Activated CD4-positive, alpha-beta memory T cell treated with anti-CD3 and anti-CD28 coated beads for 36 hours (primary cell): ENCODE measurements around the gene GHRHR. TPM values are rescaled to one million over a fixed set of nuclear protein-coding genes. Genes with fewer than 3 reads are reported as not detected.

Experiments used
- CTCF ChIA-PET: fragments of 350-600 bp; sonication (Branson Sonifier 250); formaldehyde crosslinking; loops from one replicate; lab custom pipeline; 2021; ENCODE audit warnings: antibody characterized with exemption, inconsistent platforms; lab: Charles Lee
- POLR2A ChIA-PET: fragments of 350-600 bp; sonication (Branson Sonifier 250); formaldehyde crosslinking; loops from one replicate; lab custom pipeline; 2021; ENCODE audit warnings: antibody characterized with exemption; lab: Charles Lee
- DNase-seq: peaks from one replicate; pipeline ENCODE4 v3.0.0-alpha.2; 2020
- H3K27ac Mint-ChIP-seq: one replicate; pipeline ENCODE4 v1.8.0; 2021; ENCODE audit warnings: mixed read lengths
- H3K27me3 Mint-ChIP-seq: one replicate; pipeline ENCODE4 v1.8.0; 2021; ENCODE audit warnings: mixed read lengths
- H3K36me3 Mint-ChIP-seq: one replicate; pipeline ENCODE4 v1.8.0; 2021; ENCODE audit warnings: mixed read lengths
- H3K4me1 Mint-ChIP-seq: one replicate; pipeline ENCODE4 v1.8.0; 2021; ENCODE audit warnings: low read depth, mixed read lengths
- H3K4me3 Mint-ChIP-seq: one replicate; pipeline ENCODE4 v1.8.0; 2021; ENCODE audit warnings: mild to moderate bottlenecking, mixed read lengths
- H3K9me3 Mint-ChIP-seq: one replicate; pipeline ENCODE4 v1.8.0; 2021; ENCODE audit warnings: mixed read lengths
- intact Hi-C: fragments of 100-400 bp; cut with micrococcal nuclease; formaldehyde crosslinking; loops from one replicate; pipeline ENCODE4 v1.15.1; 2023
- total RNA-seq, 2 experiments: library from RNA; stranded (reverse); gene quantifications; one replicate each; pipeline ENCODE4 v1.2.3, GENCODE V29; 2021

The GHRHR gene
- total RNA-seq, 2 experiments from 2014 or later, result not detected

GRCh38 chr7:30980751-30981150 lies 17.0 kb downstream of the GHRHR start:
- intact Hi-C loops, result no loop called here
- Mint-ChIP-seq H3K27me3 (peaks cover 11% of the 10 kb centered on the region), H3K9me3 (no peaks in the 10 kb centered on the region), H3K4me1 (peaks cover 8% of the 10 kb centered on the region), H3K27ac (no peak overlapping the region), H3K4me3 (no peak overlapping the region), H3K36me3 (no peaks in the 10 kb centered on the region)
- POLR2A ChIA-PET, result no interaction called here
- CTCF ChIA-PET, result interaction anchor here (1.0 to 7.7 kb wide), 3 partner anchors 50 to 156 kb away, joined by 3 to 297 read pairs (median 5); no protein-coding TSS in a partner anchor
- no peak for DNase-seq

GRCh38 chr7:30983042-30983913 lies 19.5 kb downstream of the GHRHR start:
- no peak overlapping the region for H3K4me3 Mint-ChIP-seq
- peaks cover 15% of the 10 kb centered on the region for H3K27me3 Mint-ChIP-seq
- DNase-seq, result peak; percentile 84
- H3K4me1 Mint-ChIP-seq, result peaks cover 12% of the 10 kb centered on the region
- intact Hi-C loops, result loop anchor here (1.0 kb wide), 1 partner anchor 139 kb away; no protein-coding TSS in a partner anchor
- no peak overlapping the region for H3K27ac Mint-ChIP-seq
- CTCF ChIA-PET, result interaction anchor here (0.6 to 7.7 kb wide), 42 partner anchors 10 to 1508 kb away, joined by 3 to 297 read pairs (median 3); partner anchors contain the start of gene PLEKHA8
- POLR2A ChIA-PET, result interaction anchor here (1.0 kb wide), 1 partner anchor 138 kb away, joined by 3 read pairs; no protein-coding TSS in a partner anchor
- no peaks in the 10 kb centered on the region for H3K9me3 Mint-ChIP-seq
- no peaks in the 10 kb centered on the region for H3K36me3 Mint-ChIP-seq

- Mint-ChIP-seq H3K4me1 (peaks cover 12% of the 10 kb centered on the region), H3K27me3 (peaks cover 15% of the 10 kb centered on the region), H3K36me3 (no peaks in the 10 kb centered on the region), H3K4me3 (no peak overlapping the region), H3K27ac (no peak overlapping the region), H3K9me3 (no peaks in the 10 kb centered on the region)
- CTCF ChIA-PET, result interaction anchor here (0.5 to 7.7 kb wide), 39 partner anchors 9 to 460 kb away, joined by 3 to 297 read pairs (median 3); no protein-coding TSS in a partner anchor
- no peak for DNase-seq
- intact Hi-C loops, result loop anchor here (1.0 kb wide), 1 partner anchor 138 kb away; no protein-coding TSS in a partner anchor
- POLR2A ChIA-PET, result interaction anchor here (1.0 kb wide), 1 partner anchor 137 kb away, joined by 3 read pairs; no protein-coding TSS in a partner anchor
Observed at GRCh38 chr7:30983914-30984247, 20.1 kb downstream of the GHRHR start.

- Mint-ChIP-seq H3K36me3 (no peaks in the 10 kb centered on the region), H3K27me3 (peaks cover 15% of the 10 kb centered on the region), H3K4me3 (no peak overlapping the region), H3K27ac (no peak overlapping the region), H3K4me1 (peaks cover 12% of the 10 kb centered on the region), H3K9me3 (no peaks in the 10 kb centered on the region)
- ChIA-PET CTCF (interaction anchor here (0.5 to 7.7 kb wide), 16 partner anchors 9 to 283 kb away, joined by 3 to 297 read pairs (median 8); no protein-coding TSS in a partner anchor), POLR2A (no interaction called here)
- DNase-seq, result no peak
- intact Hi-C loops, result no loop called here
Observed at GRCh38 chr7:30984359-30985107, 20.8 kb downstream of the GHRHR start.

DNA sequence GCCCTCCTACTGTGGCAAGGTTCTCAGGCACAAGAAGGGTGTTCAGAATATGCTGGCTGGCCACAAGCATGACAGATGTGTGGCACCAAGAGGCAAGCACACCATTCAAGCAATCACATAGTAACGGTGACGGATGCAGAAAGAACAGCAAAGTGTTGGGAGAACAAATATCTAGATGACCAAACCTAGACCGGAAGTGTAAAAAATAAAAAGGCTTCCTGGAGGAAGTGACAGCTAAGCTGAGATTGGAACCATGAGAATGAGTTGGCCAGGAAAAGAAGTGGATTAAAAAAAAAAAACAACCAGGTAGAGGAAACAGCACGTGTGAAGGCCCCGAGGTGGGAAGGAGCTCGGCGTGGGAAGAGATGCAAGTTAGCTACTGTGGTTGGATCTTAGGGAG lies 22.0 kb downstream of the GHRHR start:
- Mint-ChIP-seq H3K27ac (no peak overlapping the region), H3K4me3 (no peak overlapping the region), H3K4me1 (peaks cover 12% of the 10 kb centered on the region), H3K9me3 (no peaks in the 10 kb centered on the region), H3K36me3 (no peaks in the 10 kb centered on the region), H3K27me3 (peaks cover 13% of the 10 kb centered on the region)
- POLR2A ChIA-PET, result no interaction called here
- CTCF ChIA-PET, result interaction anchor here (1.6 to 7.7 kb wide), 2 partner anchors 47 to 135 kb away, joined by 10 to 297 read pairs; no protein-coding TSS in a partner anchor
- intact Hi-C loops, result no loop called here
- DNase-seq, result no peak

DNA sequence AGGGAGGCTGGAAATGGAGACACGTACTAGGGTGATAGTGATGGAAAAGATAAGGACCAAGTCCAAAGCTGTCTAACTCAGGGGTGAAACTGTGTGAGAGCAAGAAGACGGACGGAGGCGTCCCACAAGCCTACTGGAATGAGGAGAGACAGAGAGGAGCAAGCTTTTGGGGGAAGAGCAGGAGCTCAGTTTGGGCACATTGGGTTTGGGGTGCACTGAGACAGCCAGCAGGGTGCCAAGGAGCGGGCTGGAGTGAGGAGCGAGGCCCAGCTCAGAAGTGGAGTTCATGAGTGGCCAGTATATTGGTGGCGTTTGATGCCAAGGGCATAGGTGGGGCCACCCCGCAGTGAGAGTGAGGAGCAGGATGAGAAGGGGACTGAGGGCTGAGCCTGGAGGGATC lies 22.6 kb downstream of the GHRHR start:
- ChIA-PET CTCF (interaction anchor here (7.7 kb wide), 1 partner anchor 135 kb away, joined by 297 read pairs; no protein-coding TSS in a partner anchor), POLR2A (no interaction called here)
- DNase-seq, result no peak
- Mint-ChIP-seq H3K27me3 (peaks cover 13% of the 10 kb centered on the region), H3K9me3 (no peaks in the 10 kb centered on the region), H3K4me1 (peaks cover 12% of the 10 kb centered on the region), H3K27ac (no peak overlapping the region), H3K36me3 (no peaks in the 10 kb centered on the region), H3K4me3 (no peak overlapping the region)
- intact Hi-C loops, result no loop called here

DNA sequence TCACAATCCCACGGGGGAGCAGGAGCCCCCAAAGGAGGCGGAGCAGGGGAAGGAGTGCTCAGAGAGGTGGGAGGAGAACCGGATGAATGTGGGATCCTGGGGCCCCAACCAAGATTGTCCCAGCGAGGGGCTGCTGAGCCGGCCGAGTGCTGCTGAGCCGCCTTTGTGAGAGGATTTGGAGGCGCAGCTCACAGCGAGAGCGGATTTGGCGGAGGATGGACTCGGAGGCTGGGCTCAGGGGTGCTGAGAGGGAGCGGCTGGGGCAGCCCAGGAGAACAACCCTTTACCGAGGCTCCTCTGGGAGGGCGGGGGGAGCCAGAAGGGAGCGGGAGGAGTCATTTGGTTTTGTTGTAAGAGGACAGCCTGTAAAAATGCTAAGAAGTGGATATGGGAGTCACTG lies 23.0 kb downstream of the GHRHR start:
- no peaks in the 10 kb centered on the region for H3K9me3 Mint-ChIP-seq
- no peak overlapping the region for H3K27ac Mint-ChIP-seq
- no peaks in the 10 kb centered on the region for H3K36me3 Mint-ChIP-seq
- no peak overlapping the region for H3K4me3 Mint-ChIP-seq
- peaks cover 13% of the 10 kb centered on the region for H3K27me3 Mint-ChIP-seq
- POLR2A ChIA-PET, result no interaction called here
- H3K4me1 Mint-ChIP-seq, result peaks cover 12% of the 10 kb centered on the region
- intact Hi-C loops, result no loop called here
- CTCF ChIA-PET, result interaction anchor here (7.7 kb wide), 1 partner anchor 134 kb away, joined by 297 read pairs; no protein-coding TSS in a partner anchor
- DNase-seq, result no peak

DNA sequence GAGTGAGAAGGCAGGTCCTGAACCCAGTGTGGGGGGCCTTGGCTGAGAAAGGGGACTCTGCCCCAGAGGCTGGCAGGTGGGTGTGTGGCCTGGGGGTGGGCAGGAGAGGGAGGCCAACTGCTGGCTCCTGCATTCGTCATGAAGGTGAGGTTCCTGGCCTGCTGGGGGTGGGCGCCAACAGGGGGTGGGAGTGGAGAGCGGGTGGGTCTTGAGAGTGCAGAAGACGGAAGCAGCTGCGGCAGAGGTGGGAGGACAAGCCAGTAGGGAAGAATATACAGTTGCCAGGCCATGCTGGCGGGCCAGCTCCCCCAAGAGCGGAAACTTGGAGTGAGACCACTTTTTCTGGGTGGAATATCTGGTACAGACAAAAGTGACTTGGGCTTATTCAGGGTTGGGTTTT lies 23.4 kb downstream of the GHRHR start:
- H3K27me3 Mint-ChIP-seq, result peaks cover 13% of the 10 kb centered on the region
- H3K9me3 Mint-ChIP-seq, result no peaks in the 10 kb centered on the region
- peaks cover 12% of the 10 kb centered on the region for H3K4me1 Mint-ChIP-seq
- H3K4me3 Mint-ChIP-seq, result no peak overlapping the region
- ChIA-PET POLR2A (no interaction called here), CTCF (interaction anchor here (7.7 kb wide), 1 partner anchor 134 kb away, joined by 297 read pairs; no protein-coding TSS in a partner anchor)
- DNase-seq, result no peak
- intact Hi-C loops, result no loop called here
- H3K27ac Mint-ChIP-seq, result no peak overlapping the region
- no peaks in the 10 kb centered on the region for H3K36me3 Mint-ChIP-seq

DNA sequence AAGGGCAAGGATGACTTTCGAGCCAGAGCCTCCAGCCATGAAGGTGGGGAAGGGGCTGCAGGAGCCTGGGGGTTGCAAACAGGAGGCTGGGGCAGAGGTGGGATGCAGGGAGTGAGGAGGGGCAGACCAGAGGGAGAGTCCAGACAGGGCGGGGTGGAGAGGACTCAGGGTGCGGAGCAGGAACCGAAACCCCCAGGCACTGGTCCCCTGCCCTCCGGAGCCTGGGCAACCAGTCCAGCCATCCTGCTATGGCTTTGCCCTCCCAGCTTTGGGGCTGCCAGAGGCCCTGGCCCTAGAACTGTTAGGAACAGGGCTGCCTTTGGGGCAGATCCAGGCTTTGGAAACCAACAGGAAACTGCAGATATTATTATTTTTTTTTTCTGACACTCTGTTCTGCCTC lies 24.2 kb downstream of the GHRHR start:
- intact Hi-C loops, result no loop called here

GRCh38 chr7:30988351-30989005 lies 24.7 kb downstream of the GHRHR start:
- H3K27ac Mint-ChIP-seq, result no peak overlapping the region
- peaks cover 10% of the 10 kb centered on the region for H3K27me3 Mint-ChIP-seq
- no peak overlapping the region for H3K4me3 Mint-ChIP-seq
- no peaks in the 10 kb centered on the region for H3K9me3 Mint-ChIP-seq
- intact Hi-C loops, result no loop called here
- POLR2A ChIA-PET, result no interaction called here
- CTCF ChIA-PET, result no interaction called here
- DNase-seq, result no peak
- no peaks in the 10 kb centered on the region for H3K36me3 Mint-ChIP-seq
- peaks cover 10% of the 10 kb centered on the region for H3K4me1 Mint-ChIP-seq

More for the DNA sequence above, 24.2 kb downstream of the GHRHR start:
- Mint-ChIP-seq H3K4me1 (peaks cover 12% of the 10 kb centered on the region), H3K27ac (no peak overlapping the region), H3K4me3 (no peak overlapping the region), H3K27me3 (peaks cover 13% of the 10 kb centered on the region), H3K36me3 (no peaks in the 10 kb centered on the region), H3K9me3 (no peaks in the 10 kb centered on the region)
- DNase-seq, result no peak
- POLR2A ChIA-PET, result no interaction called here
- CTCF ChIA-PET, result no interaction called here

GRCh38 chr7:30989008-30989823 lies 25.5 kb downstream of the GHRHR start:
- H3K27me3 Mint-ChIP-seq, result peaks cover 7% of the 10 kb centered on the region
- POLR2A ChIA-PET, result no interaction called here
- H3K4me3 Mint-ChIP-seq, result no peak overlapping the region
- CTCF ChIA-PET, result interaction anchor here (0.7 to 1.3 kb wide), 3 partner anchors 7 to 133 kb away, joined by 3 to 4 read pairs (median 3); no protein-coding TSS in a partner anchor
- H3K4me1 Mint-ChIP-seq, result peaks cover 4% of the 10 kb centered on the region
- DNase-seq, result no peak
- H3K36me3 Mint-ChIP-seq, result no peaks in the 10 kb centered on the region
- intact Hi-C loops, result no loop called here
- H3K9me3 Mint-ChIP-seq, result no peaks in the 10 kb centered on the region
- H3K27ac Mint-ChIP-seq, result no peak overlapping the region
